GM18505 (cell line): Measurements from ENCODE around the gene ADAMTSL1.
"Not testable (repeated sequence)": the region's sequence is repeated elsewhere in the genome, so short reads cannot be mapped to it uniquely, and the experiment has no call there.

Source experiments
- ATAC-seq: cut with Tn5 transposase; IDR thresholded peaks from one replicate; pipeline ENCODE4 v1.9.1; 2021; ENCODE audit not compliant: unreplicated experiment
- POLR2A ChIP-seq: IDR thresholded peaks from 4 replicates; pipeline ENCODE4 v1.6.1; 2011; ENCODE audit warnings: borderline replicate concordance; ENCODE audit not compliant: insufficient read depth, insufficient read length; ENCODE audit errors: extremely low read depth

Gene ADAMTSL1

GRCh38 chr9:18851069-18851795, 377.3 kb downstream of the ADAMTSL1 start:
- ATAC-seq = no peak
- TF ChIP-seq POLR2A = no peak

- ATAC-seq = no peak
Measured at GRCh38 chr9:18855656-18856055, 381.7 kb downstream of the ADAMTSL1 start.

GRCh38 chr9:18857334-18857733, 383.4 kb downstream of the ADAMTSL1 start:
- no peak for ATAC-seq

More at GRCh38 chr9:18855656-18856055, 381.7 kb downstream of the ADAMTSL1 start:
- TF ChIP-seq POLR2A = no peak

GRCh38 chr9:18857769-18858168, 383.8 kb downstream of the ADAMTSL1 start:
- no peak for TF ChIP-seq POLR2A
- ATAC-seq = no peak

More at GRCh38 chr9:18857334-18857733, 383.4 kb downstream of the ADAMTSL1 start:
- TF ChIP-seq POLR2A = no peak

DNA sequence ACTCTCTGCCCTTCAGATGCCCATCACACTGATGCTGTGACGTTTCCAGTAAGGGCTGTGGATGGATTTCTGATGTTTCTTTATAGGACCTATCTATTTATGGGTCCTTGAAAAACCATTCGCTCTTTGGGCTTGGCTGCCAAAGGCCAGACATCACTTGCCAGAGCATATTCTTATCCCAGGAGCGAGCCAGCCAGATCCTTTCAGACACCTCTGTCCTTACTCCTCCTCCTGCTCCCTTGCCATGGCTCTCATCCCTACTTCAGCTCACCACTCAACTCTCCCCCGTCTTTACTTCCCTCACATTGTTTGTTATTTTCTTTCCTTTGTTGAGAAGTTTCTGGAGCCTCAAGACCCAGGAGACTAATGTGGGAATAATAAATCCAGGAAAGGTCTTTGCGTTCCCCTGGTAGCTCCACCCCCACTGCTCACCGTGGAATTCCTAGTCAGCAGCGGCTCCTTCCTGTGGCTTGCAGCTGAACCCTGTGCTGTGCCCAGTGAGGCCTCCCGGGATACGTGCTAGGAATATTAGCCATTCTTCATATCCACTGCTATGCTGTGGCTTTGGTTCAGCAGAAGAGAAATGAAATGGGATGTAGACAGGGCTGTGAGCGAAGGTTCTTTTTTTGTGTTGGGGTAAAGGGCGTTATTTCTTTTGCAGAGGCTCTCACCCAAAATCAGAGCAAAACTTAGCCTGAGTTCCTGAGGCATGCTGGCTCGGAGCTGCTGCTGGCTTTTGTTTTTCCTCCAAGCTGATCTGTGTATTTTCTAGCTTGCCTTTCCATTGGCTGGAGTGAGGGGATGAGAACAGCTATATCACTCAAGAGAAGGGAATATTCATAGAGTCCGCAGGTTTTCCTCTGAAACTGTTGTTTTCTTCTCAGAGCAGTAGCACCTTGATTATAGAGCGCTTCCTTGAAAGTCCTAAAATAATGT, 387.9 kb downstream of the ADAMTSL1 start:
- no peak for TF ChIP-seq POLR2A
- no peak for ATAC-seq

DNA sequence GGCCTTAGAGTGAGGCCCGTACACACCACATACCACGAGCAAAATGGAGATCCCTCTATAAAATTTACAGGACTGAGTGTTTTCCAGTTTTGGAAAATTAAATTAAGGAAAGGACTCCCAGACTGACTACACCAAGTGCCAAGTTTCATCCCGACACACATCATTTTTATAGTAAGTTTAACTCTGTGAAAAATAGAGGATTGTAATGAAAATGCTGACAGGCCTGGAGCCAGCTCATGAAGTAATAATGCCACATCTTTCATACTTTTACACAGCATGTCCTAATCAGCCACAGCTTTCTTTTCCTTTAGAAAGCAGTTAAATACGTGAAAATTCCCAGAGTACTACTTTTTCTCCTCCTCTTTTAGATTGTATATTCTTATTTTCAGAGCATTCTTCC, 389.8 kb downstream of the ADAMTSL1 start:
- no peak for TF ChIP-seq POLR2A
- ATAC-seq = no peak

DNA sequence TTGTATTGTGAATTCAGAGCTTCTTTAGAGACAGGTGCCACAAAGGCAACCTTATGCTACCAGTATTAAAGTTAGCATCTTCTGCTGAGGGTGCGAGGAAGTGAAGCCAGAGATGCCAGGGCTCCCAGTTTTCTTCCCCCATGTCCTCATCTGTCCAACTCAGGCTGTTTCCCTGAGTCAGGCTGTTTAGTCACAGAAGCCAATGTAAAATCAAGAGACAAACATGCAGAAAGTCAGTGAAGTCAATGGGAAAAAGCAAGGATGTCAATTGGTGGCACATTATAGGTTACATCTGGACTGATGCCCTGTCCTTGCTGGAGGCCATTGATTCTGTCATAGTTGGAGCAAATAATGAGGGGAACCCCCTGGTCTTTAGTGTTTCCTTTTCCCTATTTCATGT, 390.6 kb downstream of the ADAMTSL1 start:
- no peak for TF ChIP-seq POLR2A
- no peak for ATAC-seq

- TF ChIP-seq POLR2A = no peak
- no peak for ATAC-seq
Measured at GRCh38 chr9:18865542-18865941, 391.6 kb downstream of the ADAMTSL1 start.

DNA sequence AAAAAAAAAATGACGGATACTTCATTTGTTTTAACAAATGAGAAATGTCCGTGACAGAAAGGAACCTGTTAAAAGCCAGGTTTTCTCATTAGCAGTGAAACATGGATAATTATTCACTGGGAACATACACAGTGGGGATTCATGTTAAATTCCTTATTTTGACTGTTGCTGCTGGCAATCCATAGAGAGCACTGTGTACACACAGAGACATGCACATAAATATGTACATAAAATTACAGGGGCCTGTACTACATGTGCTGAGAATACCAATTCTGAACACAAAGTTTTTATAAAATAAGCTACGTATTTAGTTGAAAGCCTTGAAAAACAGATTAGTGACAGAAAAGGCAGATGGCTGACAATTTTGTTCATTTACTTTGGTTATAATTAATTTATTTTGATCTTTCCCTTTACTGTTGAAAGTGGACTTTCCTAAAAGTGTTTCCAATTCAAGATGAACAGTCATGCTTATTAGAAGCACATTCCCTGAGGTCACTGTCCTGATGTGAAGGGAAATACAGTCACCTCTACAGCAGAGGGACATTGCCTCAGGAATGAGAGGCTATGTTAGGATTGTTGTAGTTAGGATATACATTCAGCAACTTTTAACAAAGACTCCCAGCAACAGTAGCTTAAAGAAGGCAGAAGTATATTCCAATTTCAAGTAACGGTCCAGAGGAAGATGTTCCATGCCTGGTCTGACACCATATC, 392.3 kb downstream of the ADAMTSL1 start:
- no peak for ATAC-seq
- TF ChIP-seq POLR2A = no peak

DNA sequence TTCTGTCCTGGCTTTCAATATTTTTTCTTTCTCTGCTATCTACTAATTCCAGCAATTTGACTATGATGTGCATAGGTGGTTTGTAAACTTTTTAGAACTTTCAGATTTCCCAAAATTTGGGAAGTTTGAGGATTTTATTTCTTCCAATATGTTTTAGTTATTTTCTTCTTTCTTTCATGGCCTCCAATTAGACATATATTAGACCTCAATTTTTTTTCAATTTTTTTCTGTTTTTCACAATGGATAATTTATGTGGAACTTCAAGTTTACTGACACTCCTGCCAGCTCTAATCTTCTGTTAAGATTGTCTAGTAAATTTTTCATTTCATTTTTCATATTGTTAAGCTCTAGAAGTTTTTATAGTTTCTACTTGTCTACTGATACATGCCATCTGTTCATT, 395.8 kb downstream of the ADAMTSL1 start:
- TF ChIP-seq POLR2A = no peak
- no peak for ATAC-seq

GRCh38 chr9:18874069-18874468, 400.1 kb downstream of the ADAMTSL1 start:
- TF ChIP-seq POLR2A = no peak
- ATAC-seq = no peak

- ATAC-seq = not testable (repeated sequence)
Measured at GRCh38 chr9:18874990-18875389, 401.0 kb downstream of the ADAMTSL1 start.

- ATAC-seq = no peak
- TF ChIP-seq POLR2A = no peak
Measured at GRCh38 chr9:18877984-18878383, 404.0 kb downstream of the ADAMTSL1 start.
